Tibial nerve (tissue), 4 donors: ENCODE measurements around the gene CHSY1. TPM values are rescaled to one million over a fixed set of nuclear protein-coding genes. Genes with fewer than 3 reads are reported as not detected.
A peak's percentile ranks its signal among the peaks of the same experiment; 100 is the strongest.
"Not testable (repeated sequence)": the region's sequence is repeated elsewhere in the genome, so short reads cannot be mapped to it uniquely, and the experiment has no call there.

Experiments
- DNase-seq, 2 donors: peaks; one replicate each; pipeline ENCODE4 v3.0.0-alpha.2; 2019; ENCODE audit warnings: low spot score in 2 of 2
- H3K27ac ChIP-seq, 4 donors: fragments of 200-600 bp; sonication (generic) in 3 of 4; one replicate each; pipeline ENCODE4 v1.5.1; 2017 to 2019; ENCODE audit warnings: mild to moderate bottlenecking in 1 of 4
- H3K27me3 ChIP-seq, 2 donors: fragments of 200-600 bp; sonication (generic) in 1 of 2; one replicate each; pipeline versions ENCODE4 v1.5.1 to v1.6.0; 2017 to 2019
- H3K36me3 ChIP-seq, 3 donors: fragments of 200-600 bp; sonication (generic); one replicate each; pipeline ENCODE4 v1.5.1; 2018 to 2019
- H3K4me1 ChIP-seq, 4 donors: fragments of 200-600 bp; sonication (generic) in 3 of 4; one replicate each; pipeline ENCODE4 v1.5.1; 2017 to 2019
- H3K4me3 ChIP-seq, 4 donors: fragments of 200-600 bp; sonication (generic) in 3 of 4; one replicate each; pipeline ENCODE4 v1.5.1; 2017 to 2019; ENCODE audit warnings: mild to moderate bottlenecking in 1 of 4, moderate library complexity in 1 of 4
- H3K9me3 ChIP-seq, 4 donors: fragments of 200-600 bp; sonication (generic) in 3 of 4; one replicate each; pipeline ENCODE4 v1.5.1; 2017 to 2019
- CTCF ChIP-seq, 5 experiments: fragments of 200-600 bp in 3 of 5; fragments of 450-650 bp in 2 of 5; sonication (generic) in 3 of 5; IDR thresholded peaks; one replicate each; pipeline ENCODE4 v1.5.1; 2016 to 2019; ENCODE audit warnings: antibody characterized with exemption in 5 of 5, mild to moderate bottlenecking in 3 of 5, moderate library complexity in 2 of 5
- EP300 ChIP-seq, 2 donors: sonication (generic); formaldehyde crosslinking; IDR thresholded peaks; one replicate each; pipeline ENCODE4 v1.6.1; 2017; ENCODE audit warnings: antibody characterized with exemption in 2 of 2, mild to moderate bottlenecking in 1 of 2
- POLR2A ChIP-seq, 2 donors: fragments of 450-650 bp; IDR thresholded peaks; one replicate each; pipeline ENCODE4 v1.6.1; 2017; ENCODE audit warnings: antibody characterized with exemption in 2 of 2, mild to moderate bottlenecking in 2 of 2, moderate library complexity in 2 of 2
- WGBS, 2 donors: methylation state at CpG; one replicate each; pipeline ENCODE4 v1.1.5; 2018; 5-methylcytosine and 5-hydroxymethylcytosine counted together
- total RNA-seq, 4 donors: library from RNA; depleted of rRNA; stranded (reverse); fragments of >200 nt; gene quantifications; one replicate each; pipeline ENCODE4 v1.1.0, GENCODE V29; 2016

The CHSY1 gene
- total RNA-seq, 4 donors from 2014 or later = 22.0 to 29.7 (median 24.6) TPM

- H3K4me3 ChIP-seq = peak within 1 kb of the TSS; percentile 95 to 99 (median 97)
- no peaks in the 10 kb centered on the region for H3K9me3 ChIP-seq
- TF ChIP-seq CTCF (IDR thresholded peaks at IDR 0.05) (peak in 2 of 5 experiments; percentile 17 to 60), POLR2A (IDR thresholded peaks at IDR 0.05) (peak; percentile 52 to 89), EP300 (IDR thresholded peaks at IDR 0.05) (peak; percentile 50 to 98)
- no peaks in the 10 kb centered on the region for H3K27me3 ChIP-seq
- WGBS, 2 donors = 0 to 1% methylated on average over 21 to 61 of the region's 87 CpGs
- peaks cover 0 to 14% (median 0%) of the 10 kb centered on the region in 3 donors for H3K36me3 ChIP-seq
- peak within 1 kb of the TSS; percentile 89 to 98 (median 94) for H3K27ac ChIP-seq
- peaks cover 0 to 43% (median 19%) of the 10 kb centered on the region in 4 donors for H3K4me1 ChIP-seq
- peak; percentile 96 to 99 for DNase-seq
Measured at GRCh38 chr15:101294731-101295606, 43.1 kb upstream of the CHSY1 start, which contains the start of gene SNRPA1. SNRPA1 (minus strand) TSS chr15:101295248; CDS start chr15:101295178, 70 bp downstream.

GRCh38 chr15:101293122-101293521 is 41.3 kb upstream of the CHSY1 start:
- no peak for DNase-seq
- no peak for TF ChIP-seq EP300 (IDR thresholded peaks at IDR 0.05)
- no peak for TF ChIP-seq POLR2A (IDR thresholded peaks at IDR 0.05)
- no peak for TF ChIP-seq CTCF (IDR thresholded peaks at IDR 0.05)
- H3K27me3 ChIP-seq = no peaks in the 10 kb centered on the region
- H3K9me3 ChIP-seq = no peaks in the 10 kb centered on the region
- H3K4me1 ChIP-seq = peaks cover 0 to 53% (median 19%) of the 10 kb centered on the region in 4 donors
- H3K4me3 ChIP-seq = peak overlapping the region in 2 of 4 donors; percentile 97 to 99
- H3K27ac ChIP-seq = peak overlapping the region in 1 of 4 donors; percentile 98
- peaks cover 0 to 30% (median 0%) of the 10 kb centered on the region in 3 donors for H3K36me3 ChIP-seq
- WGBS, 2 donors = 73 to 79% methylated on average over 10 of the region's 10 CpGs

- WGBS, 2 donors = 72 to 76% methylated on average over 8 of the region's 8 CpGs
- no peak overlapping the region for H3K27ac ChIP-seq
- TF ChIP-seq EP300 (IDR thresholded peaks at IDR 0.05) (no peak), CTCF (IDR thresholded peaks at IDR 0.05) (peak; percentile 38 to 66 (median 44))
- no peaks in the 10 kb centered on the region for H3K27me3 ChIP-seq
- H3K36me3 ChIP-seq = peaks cover 0 to 68% (median 11%) of the 10 kb centered on the region in 3 donors
- peak in 1 of 2 donors; percentile 33 for DNase-seq
- no peaks in the 10 kb centered on the region for H3K9me3 ChIP-seq
- H3K4me3 ChIP-seq = no peak overlapping the region
- peaks cover 0 to 49% (median 16%) of the 10 kb centered on the region in 4 donors for H3K4me1 ChIP-seq
Measured at GRCh38 chr15:101288905-101289513, 37.2 kb upstream of the CHSY1 start.

GRCh38 chr15:101287342-101287741 is 35.5 kb upstream of the CHSY1 start:
- DNase-seq, H3K27ac ChIP-seq, H3K27me3 ChIP-seq, H3K9me3 ChIP-seq, H3K4me3 ChIP-seq: not testable (repeated sequence)
- WGBS, 2 donors = 92 to 93% methylated on average over 6 of the region's 6 CpGs
- Histone ChIP-seq H3K36me3 (peaks cover 0 to 85% (median 11%) of the 10 kb centered on the region in 3 donors), H3K4me1 (peaks cover 0 to 32% (median 2%) of the 10 kb centered on the region in 4 donors)

GRCh38 chr15:101286471-101287114 is 34.7 kb upstream of the CHSY1 start:
- Histone ChIP-seq H3K36me3 (peaks cover 0 to 92% (median 11%) of the 10 kb centered on the region in 3 donors), H3K4me3 (no peak overlapping the region), H3K27me3 (no peaks in the 10 kb centered on the region), H3K9me3 (no peaks in the 10 kb centered on the region), H3K27ac (no peak overlapping the region), H3K4me1 (peaks cover 0 to 25% (median 0%) of the 10 kb centered on the region in 4 donors)
- WGBS, 2 donors = 80 to 82% methylated on average over 9 of the region's 9 CpGs
- TF ChIP-seq CTCF (IDR thresholded peaks at IDR 0.05) = no peak
- TF ChIP-seq POLR2A (IDR thresholded peaks at IDR 0.05) = no peak
- no peak for TF ChIP-seq EP300 (IDR thresholded peaks at IDR 0.05)
- no peak for DNase-seq
